IPS-NIHi7 (cell line): ENCODE results near the gene BAZ2A.
A peak's percentile ranks its signal among the peaks of the same experiment; 100 is the strongest.

Source experiments
- DNase-seq: peaks from one replicate; pipeline ENCODE4 v3.0.0; 2012; ENCODE audit warnings: mixed read lengths; ENCODE audit errors: extremely low spot score

BAZ2A gene

DNA sequence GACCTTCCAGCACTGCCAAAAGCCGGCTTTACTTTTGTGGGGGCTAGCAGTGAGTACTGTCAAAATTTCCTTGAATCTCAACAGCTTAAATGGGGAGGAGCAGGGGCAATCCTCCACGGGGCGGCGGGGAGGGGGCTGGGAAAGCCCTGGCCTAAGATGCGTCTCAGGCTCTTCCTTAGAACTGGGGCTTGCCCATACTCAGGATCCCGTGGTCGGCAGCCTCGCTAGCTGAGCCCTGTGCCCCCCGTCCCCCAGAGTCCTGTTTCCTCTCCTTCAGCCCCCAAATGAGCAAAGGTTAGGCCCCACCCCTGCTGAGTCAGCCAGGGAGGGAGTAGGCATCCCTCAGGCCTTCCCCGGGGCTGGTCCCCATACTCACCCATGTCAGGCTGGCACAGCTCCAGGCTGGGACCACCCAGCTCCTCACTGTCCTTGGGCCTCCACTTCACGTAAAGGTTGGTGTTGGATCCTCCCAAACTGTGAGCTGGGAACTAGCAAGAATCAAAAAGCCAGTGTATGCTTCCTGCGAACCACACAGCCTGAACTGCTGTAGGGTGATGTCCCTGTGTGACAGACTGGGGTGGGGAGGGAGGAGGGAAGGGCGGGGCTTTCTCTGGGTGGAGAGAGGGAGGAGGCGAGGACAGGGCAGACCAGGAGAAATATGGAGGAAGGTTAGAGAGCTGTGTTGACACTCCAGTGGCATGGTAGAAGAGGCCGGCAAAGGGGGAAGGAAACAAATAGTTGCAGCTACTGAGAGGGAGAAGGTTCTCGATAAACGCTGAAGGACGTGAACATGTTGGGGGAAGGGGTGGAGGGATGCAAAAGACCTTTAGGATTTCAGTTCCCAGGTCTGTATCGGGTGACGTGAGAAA, 5.9 kb upstream of the BAZ2A start:
- DNase-seq: peak; percentile 73

GRCh38 chr12:56634837-56635791, 5.0 kb upstream of the BAZ2A start:
- DNase-seq: peak; percentile 69

DNA sequence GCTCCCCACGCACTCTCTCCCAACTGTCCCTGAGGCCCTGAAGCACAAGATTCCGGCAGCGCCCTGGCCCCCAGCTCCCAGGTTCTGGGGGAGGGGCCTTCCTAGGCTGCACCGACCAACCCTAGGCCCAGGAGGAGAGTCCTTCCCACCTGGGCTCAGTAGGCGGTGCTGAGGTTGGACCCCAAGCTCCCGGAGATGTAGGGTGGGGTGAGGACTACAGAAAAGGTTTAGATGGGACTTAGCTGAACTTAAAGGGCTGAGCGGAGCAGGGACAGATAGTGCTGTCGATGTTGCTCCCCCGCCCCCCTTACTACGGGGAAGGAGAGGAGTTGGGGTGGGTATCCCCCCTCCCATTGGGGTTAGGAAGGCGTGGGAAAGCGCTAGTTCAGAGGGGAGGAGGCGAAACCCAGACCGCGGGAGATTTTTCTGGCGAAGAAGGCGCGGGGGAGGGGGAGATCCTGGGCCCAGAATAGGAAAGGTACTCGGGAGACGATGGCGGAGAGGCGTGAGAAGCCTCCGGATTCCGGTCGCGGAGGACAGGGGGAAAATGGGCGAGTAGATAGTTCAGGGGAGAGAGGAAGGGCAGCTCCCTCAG, 4.2 kb upstream of the BAZ2A start:
- peak; percentile 76 for DNase-seq

DNA sequence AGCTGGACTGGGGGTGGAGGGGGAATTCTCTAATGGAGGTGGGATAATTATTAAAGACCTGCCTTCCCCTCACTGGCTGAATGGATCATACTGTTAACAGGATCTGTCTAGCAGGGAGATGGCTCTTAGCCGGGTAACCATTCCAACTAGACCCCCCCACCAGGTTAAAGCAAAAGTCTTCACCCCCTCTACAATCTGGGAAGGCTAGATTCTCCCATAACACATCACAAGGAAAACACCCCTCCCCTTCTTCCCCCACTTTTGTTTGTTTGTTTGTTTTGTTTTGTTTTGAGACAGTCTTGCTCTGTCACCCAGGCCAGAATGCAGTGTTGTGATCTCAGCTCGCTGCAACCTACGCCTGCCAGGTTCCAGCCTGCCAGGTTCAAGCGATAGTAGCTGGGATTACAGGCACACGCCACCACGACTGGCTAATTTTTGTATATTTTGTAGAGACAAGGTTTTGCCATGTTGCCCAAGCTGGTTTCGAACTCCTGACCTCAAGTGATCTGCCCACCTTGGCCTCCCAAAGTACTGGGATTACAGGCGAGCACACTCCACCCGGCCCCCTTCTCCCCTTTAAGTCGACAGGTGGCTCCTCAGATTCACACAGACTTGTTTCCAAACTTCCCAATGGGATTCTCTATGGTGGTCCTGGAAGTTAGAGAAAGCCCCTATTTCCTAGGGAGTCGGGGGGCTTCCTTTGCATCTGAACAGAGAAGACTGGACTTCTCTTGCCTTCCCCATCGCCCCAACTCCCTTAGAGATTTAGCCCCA, 3.5 kb upstream of the BAZ2A start:
- no peak for DNase-seq

DNA sequence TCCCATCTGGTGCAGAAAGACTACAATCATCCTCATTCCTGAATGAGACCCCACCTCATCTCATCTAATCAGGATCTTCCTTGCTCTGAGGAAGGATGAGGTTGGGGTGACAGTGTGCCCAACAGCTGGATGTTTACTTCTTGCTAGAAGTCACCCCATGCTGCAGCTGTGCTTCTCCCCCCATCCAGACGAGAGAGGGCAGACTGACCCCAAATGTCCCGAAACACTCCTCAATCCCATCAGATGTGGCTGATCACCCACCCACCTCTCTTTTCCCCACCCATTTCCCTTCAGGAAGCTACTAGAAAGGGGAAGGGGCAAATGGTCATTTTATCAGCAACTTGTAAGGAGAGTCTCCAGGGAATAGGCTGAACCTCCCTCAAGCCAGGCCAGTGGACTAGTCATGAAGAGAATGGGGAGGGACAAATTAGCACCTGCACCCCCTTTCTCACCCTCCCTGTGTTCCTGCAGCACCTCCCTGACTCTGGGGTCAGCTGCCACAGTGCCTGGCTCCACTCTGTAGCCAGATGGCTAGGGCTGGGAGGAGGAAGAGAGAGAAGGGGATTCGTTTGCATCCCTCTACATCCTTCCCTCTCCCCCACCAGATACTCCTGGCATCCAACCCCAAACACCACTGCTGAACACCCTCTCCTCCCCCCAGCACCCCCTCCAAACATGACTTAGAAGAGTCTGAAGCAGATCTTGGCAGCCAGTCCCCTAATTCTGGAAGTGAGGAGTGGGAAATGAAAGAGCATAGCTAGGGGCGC, 2.8 kb upstream of the BAZ2A start:
- DNase-seq: no peak

DNA sequence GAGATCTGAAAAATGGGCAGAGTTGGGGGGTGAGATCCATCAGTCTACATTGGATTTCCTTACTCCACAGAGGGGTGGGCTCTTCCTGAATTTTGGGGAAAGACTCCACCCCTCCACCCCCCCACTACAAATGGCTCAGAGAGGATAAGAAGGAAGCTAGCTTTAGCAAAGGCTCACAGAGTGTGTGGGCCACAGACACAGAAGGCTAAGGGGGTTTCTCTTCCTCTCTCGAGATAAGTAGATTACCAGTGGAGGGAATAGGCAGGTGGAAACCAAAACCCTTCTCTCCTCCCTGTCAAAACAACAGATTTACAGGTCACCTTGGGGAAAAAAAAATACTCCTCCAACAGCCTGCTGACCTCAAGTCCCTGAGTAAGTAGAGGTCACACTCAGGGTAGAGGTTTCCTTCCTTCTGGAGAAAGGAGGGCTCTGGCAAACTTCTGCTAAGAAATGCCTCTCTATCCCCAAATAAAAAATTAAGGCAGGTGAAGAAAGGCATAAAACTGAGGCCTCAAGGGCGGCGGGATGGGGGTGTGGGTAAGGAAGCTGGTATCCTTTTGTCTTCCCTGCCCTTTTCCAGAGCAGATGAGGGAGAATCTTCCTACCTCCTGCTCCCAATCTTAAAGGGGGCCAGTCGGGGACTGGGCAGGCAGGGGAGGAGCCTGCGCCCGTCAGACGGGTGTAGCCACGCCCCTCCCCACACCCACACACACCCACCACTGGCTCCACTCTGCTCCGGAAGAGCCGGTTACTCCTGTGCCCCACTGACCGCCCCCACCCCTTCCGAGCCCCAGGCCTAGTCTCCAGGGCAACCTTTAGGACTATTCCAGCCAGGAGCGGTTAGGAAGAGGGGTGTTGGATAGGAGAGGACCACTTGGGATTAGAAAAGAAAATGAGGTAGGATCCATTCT, 1.9 kb upstream of the BAZ2A start:
- peak; percentile 83 for DNase-seq

- DNase-seq: no peak
Measured at GRCh38 chr12:56629459-56630179, 507 bp downstream of the BAZ2A start.

- DNase-seq: peak; percentile 37
Measured at GRCh38 chr12:56628671-56629458, 1.3 kb downstream of the BAZ2A start.

DNA sequence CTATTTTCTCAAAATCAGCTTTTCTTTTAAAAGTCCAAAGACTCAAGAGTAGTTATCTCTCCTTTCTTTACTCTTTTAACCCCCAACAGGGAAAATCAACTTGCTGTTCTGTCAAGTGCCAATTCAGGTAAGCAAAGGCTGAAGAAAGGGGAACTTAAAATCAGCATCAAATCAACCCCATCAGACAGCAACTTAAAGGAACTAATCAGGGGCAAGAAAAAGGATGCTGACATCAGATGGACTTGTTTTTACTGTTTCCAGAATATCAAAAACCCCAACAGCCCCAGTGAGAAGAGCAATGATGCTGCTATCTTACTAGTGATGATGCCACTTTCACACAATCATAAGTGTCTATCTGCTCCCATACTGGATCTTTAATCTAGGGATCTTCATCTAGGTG, 3.4 kb downstream of the BAZ2A start:
- DNase-seq: no peak

DNA sequence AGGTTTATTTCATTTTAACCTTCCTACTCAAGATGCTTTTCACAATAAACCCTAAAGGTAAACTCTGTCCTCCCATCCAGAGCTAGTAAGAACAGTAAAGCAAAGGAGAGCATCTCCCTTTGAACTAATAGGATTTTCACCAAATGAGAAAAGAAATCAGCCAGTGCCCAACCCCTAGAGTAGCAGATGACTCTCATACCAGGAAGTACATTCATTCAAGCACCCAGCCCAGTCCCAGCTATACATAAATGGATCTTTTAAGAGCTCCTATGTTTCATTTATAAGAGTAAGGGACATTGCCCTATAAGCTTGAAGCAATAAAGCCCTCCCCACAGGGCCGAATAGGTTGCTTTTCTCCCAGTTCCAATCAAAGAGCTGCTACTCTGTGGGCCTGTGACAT, 7.6 kb downstream of the BAZ2A start:
- no peak for DNase-seq

- DNase-seq: no peak
Measured at GRCh38 chr12:56616925-56617324, 13.2 kb downstream of the BAZ2A start.

DNA sequence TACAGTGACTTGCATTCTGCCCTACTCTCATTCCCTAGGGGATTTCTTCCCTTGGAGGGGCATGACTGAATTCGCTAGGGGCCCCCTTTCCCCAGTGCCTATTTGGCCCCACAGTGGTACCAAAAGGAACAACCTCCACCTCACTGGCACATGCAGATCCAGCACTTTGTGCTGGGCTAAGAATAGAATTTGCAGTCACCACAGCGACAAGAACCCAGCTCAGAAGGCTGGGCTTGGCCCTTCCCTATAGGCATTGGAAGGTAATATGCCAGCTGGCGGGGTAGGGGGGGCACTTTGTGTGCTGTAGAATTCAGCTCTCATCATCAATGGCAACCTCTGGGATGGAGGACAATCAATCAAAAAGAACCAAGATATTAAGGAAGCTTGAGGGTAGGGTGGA, 13.9 kb downstream of the BAZ2A start:
- no peak for DNase-seq

- DNase-seq: no peak
Measured at GRCh38 chr12:56614627-56615026, 15.5 kb downstream of the BAZ2A start.

DNA sequence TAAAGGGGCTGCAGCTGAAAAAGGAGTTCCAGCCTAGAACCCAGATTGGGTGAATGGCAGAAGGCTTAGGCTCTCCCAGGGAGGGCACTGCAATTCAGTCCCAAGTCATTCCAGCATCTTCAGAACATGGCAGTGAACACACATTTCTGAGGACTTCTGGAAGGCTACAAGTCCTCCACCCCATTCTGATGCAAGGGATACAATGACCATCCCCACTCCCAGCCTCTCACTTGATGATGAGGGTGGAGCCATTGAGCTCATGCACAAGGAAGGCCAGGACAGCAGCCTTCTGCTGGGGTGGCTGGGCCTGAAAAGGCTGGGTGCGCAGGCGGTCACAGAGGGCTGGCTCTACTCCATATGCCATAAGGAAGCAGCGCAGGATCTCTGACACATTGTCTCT, 25.8 kb downstream of the BAZ2A start:
- no peak for DNase-seq

GRCh38 chr12:56602239-56602638, 27.9 kb downstream of the BAZ2A start:
- DNase-seq: no peak

DNA sequence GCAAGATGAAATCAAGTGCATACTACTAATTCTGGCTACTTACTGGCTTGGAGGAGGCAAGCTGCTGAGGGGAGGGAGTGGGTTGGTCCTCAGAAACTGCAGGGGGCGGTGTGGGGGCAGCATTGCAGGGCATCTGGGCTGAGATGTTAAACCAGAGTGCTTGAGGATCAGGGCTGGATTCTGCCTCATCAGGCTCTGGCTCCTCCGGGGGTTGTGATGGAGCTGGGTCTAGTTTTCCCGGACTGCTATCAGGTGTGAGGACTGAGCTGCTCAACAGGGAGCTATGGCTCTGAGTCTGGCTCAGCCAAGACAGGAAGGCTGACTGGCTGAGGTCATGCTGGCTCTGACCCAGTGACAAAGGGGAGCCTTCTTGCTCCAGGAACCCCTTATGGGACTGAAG, 28.6 kb downstream of the BAZ2A start:
- peak; percentile 63 for DNase-seq

DNA sequence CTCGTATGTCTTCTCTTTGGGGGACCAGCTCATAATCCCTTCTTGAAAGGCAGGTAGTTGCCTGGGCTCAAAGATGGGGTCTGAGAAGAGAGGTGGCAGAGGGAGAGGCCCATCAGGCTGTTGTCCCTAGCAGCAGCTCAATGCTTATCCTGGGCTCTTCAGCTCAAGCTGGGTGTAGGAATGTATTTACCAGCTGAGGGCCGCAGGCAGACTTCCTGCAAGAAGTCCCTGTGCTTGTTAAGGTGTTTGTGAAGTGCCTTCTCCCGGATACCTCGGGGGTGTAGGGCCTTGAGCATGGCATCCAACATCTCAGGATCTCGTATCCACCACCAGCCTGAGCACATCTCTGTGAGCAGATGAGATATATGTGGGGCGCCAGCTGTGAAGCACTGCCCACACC, 29.4 kb downstream of the BAZ2A start:
- DNase-seq: no peak

DNA sequence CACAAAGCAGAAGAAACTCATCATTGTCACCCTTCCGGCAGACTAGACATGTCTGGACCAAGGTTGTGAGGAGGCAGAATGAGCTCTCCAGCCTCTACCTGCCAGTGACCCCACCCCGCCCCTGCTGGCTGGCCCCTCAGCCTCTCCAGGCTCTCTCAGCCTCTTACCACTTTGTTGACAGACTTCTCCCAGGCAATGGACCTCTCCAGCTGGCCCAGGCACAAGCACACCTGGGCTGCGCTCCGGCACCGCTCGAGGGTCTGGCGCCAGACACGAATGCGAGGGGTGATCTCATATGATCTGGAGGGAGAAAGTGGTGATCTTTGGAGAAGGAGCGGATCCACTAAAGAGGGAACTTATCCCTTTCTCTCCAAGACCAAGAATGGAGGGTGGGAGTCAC, 30.3 kb downstream of the BAZ2A start:
- no peak for DNase-seq
